D721Med (cell line): ENCODE measurements around the gene DMAP1.

Experiments used
- DNase-seq: peaks from one replicate; pipeline ENCODE4 v3.0.0; 2011; ENCODE audit warnings: low spot score; ENCODE audit not compliant: insufficient read length
- FAIRE-seq: peaks from 2 replicates; lab custom pipeline; 2011; peaks lifted over from hg19 to GRCh38; lab: Jason Lieb, UNC
- CTCF ChIP-seq: IDR thresholded peaks from 2 replicates; pipeline ENCODE4 v1.5.1; 2012; ENCODE audit warnings: mild to moderate bottlenecking, control low read depth; ENCODE audit not compliant: insufficient read depth; ENCODE audit errors: missing control alignments

Gene DMAP1

GRCh38 chr1:44210595-44210994 lies 2.7 kb upstream of the DMAP1 start:
- DNase-seq (no peak), FAIRE-seq (no peak)
- no peak for TF ChIP-seq CTCF

- no peak for DNase-seq
- no peak for FAIRE-seq
- TF ChIP-seq CTCF = no peak
These were observed 683 bp upstream of the DMAP1 start for GRCh38 chr1:44212355-44213221.

- FAIRE-seq = peak; percentile 56
- peak; percentile 89 for TF ChIP-seq CTCF
- no peak for DNase-seq
These were observed 4.6 kb downstream of the DMAP1 start for GRCh38 chr1:44217809-44218410.

GRCh38 chr1:44218503-44219300 lies 5.4 kb downstream of the DMAP1 start:
- TF ChIP-seq CTCF = no peak
- no peak for FAIRE-seq
- no peak for DNase-seq

- DNase-seq (no peak), FAIRE-seq (no peak)
- TF ChIP-seq CTCF = no peak
These were observed 6.0 kb downstream of the DMAP1 start for GRCh38 chr1:44219301-44219626.

GRCh38 chr1:44220001-44220751 lies 6.9 kb downstream of the DMAP1 start:
- FAIRE-seq (no peak), DNase-seq (no peak)
- no peak for TF ChIP-seq CTCF
